Mesothelial cell of epicardium (in vitro differentiated cells): ENCODE data around the gene CAMK2B. TPM values are rescaled to one million over a fixed set of nuclear protein-coding genes. Genes with fewer than 3 reads are reported as not detected.

Experiments
- DNase-seq, 2 experiments: peaks; one replicate each; pipeline ENCODE4 v3.0.0; 2021; ENCODE audit warnings: low spot score in 2 of 2; ENCODE audit not compliant: unreplicated experiment in 2 of 2
- H3K27ac Mint-ChIP-seq: 2 replicates; pipeline ENCODE4 v1.8.0; 2021; ENCODE audit warnings: mixed read lengths
- H3K27me3 Mint-ChIP-seq: 2 replicates; pipeline ENCODE4 v1.8.0; 2021; ENCODE audit warnings: low read depth, mixed read lengths
- H3K36me3 Mint-ChIP-seq: 2 replicates; pipeline ENCODE4 v1.8.0; 2021; ENCODE audit warnings: mixed read lengths
- H3K4me1 Mint-ChIP-seq: 2 replicates; pipeline ENCODE4 v1.8.0; 2021; ENCODE audit warnings: mixed read lengths
- H3K4me3 Mint-ChIP-seq: 2 replicates; pipeline ENCODE4 v1.8.0; 2021; ENCODE audit warnings: mild to moderate bottlenecking, moderate library complexity, mixed read lengths
- H3K9me3 Mint-ChIP-seq: 2 replicates; pipeline ENCODE4 v1.8.0; 2021; ENCODE audit warnings: mixed read lengths
- CTCF ChIP-seq: fragments of 200-600 bp; sonication (generic); IDR thresholded peaks from one replicate; pipeline ENCODE4 v1.5.0; 2021; ENCODE audit warnings: antibody characterized with exemption; ENCODE audit not compliant: unreplicated experiment
- total RNA-seq: library from RNA; stranded (reverse); gene quantifications from 3 replicates; pipeline ENCODE4 v1.2.1, GENCODE V29; 2021

CAMK2B gene
- total RNA-seq, 1 donor from 2014 or later: 1.8 TPM

- Mint-ChIP-seq H3K27ac (no peak overlapping the region), H3K36me3 (no peaks in the 10 kb centered on the region), H3K4me1 (no peaks in the 10 kb centered on the region), H3K9me3 (peaks cover 5% of the 10 kb centered on the region), H3K4me3 (no peak overlapping the region), H3K27me3 (no peaks in the 10 kb centered on the region)
- DNase-seq: no peak
- TF ChIP-seq CTCF: no peak
Observed at GRCh38 chr7:44251881-44252280, 73.5 kb downstream of the CAMK2B start.

- H3K4me1 Mint-ChIP-seq: no peaks in the 10 kb centered on the region
- no peak for DNase-seq
- H3K27ac Mint-ChIP-seq: no peak overlapping the region
- H3K36me3 Mint-ChIP-seq: no peaks in the 10 kb centered on the region
- H3K9me3 Mint-ChIP-seq: peaks cover 5% of the 10 kb centered on the region
- H3K4me3 Mint-ChIP-seq: no peak overlapping the region
- no peak for TF ChIP-seq CTCF
- H3K27me3 Mint-ChIP-seq: no peaks in the 10 kb centered on the region
Observed at GRCh38 chr7:44251269-44251668, 74.1 kb downstream of the CAMK2B start.

- H3K9me3 Mint-ChIP-seq: peaks cover 4% of the 10 kb centered on the region
- no peaks in the 10 kb centered on the region for H3K36me3 Mint-ChIP-seq
- H3K4me3 Mint-ChIP-seq: no peak overlapping the region
- no peak for DNase-seq
- H3K27me3 Mint-ChIP-seq: no peaks in the 10 kb centered on the region
- H3K4me1 Mint-ChIP-seq: no peaks in the 10 kb centered on the region
- no peak overlapping the region for H3K27ac Mint-ChIP-seq
- TF ChIP-seq CTCF: no peak
Observed at GRCh38 chr7:44249639-44250234, 75.7 kb downstream of the CAMK2B start.

- no peak for DNase-seq
- Mint-ChIP-seq H3K36me3 (no peaks in the 10 kb centered on the region), H3K4me1 (no peaks in the 10 kb centered on the region), H3K27ac (no peak overlapping the region), H3K27me3 (no peaks in the 10 kb centered on the region), H3K9me3 (no peaks in the 10 kb centered on the region), H3K4me3 (no peak overlapping the region)
- TF ChIP-seq CTCF: no peak
Observed at GRCh38 chr7:44247868-44248651, 77.3 kb downstream of the CAMK2B start.

GRCh38 chr7:44246396-44247113 lies 78.8 kb downstream of the CAMK2B start:
- Mint-ChIP-seq H3K4me3 (no peak overlapping the region), H3K4me1 (no peaks in the 10 kb centered on the region), H3K27ac (no peak overlapping the region)

More at GRCh38 chr7:44246396-44247113, 78.8 kb downstream of the CAMK2B start:
- Mint-ChIP-seq H3K9me3 (no peaks in the 10 kb centered on the region), H3K36me3 (no peaks in the 10 kb centered on the region), H3K27me3 (no peaks in the 10 kb centered on the region)
- no peak for DNase-seq
- TF ChIP-seq CTCF: no peak
